Body of pancreas (tissue), 4 donors: ENCODE results near the gene ZFYVE21. TPM values are rescaled to one million over a fixed set of nuclear protein-coding genes. Genes with fewer than 3 reads are reported as not detected.

Experiments
- ATAC-seq: fragments of 150-250 bp; one replicate; pipeline ENCODE4 v1.9.1; 2016
- DNase-seq, 4 donors: peaks; one replicate each; pipeline ENCODE4 v3.0.0-alpha.2; 2019
- H3K27ac ChIP-seq, 4 donors: fragments of 200-600 bp; sonication (generic); 1 replicate in 3 of 4; 2 replicates in 1 of 4; pipeline versions ENCODE4 v1.5.1 to v1.6.1; 2016 to 2019; ENCODE audit warnings: mild to moderate bottlenecking in 1 of 4, mixed read lengths in 1 of 4, moderate library complexity in 1 of 4
- H3K27me3 ChIP-seq, 2 donors: fragments of 200-600 bp; sonication (generic); one replicate each; pipeline ENCODE4 v1.6.0; 2016; ENCODE audit warnings: mild to moderate bottlenecking in 1 of 2
- H3K36me3 ChIP-seq, 2 donors: fragments of 200-600 bp; sonication (generic); replicated peaks in 1 of 2; 2 replicates each; pipeline ENCODE4 v1.5.1; 2016; ENCODE audit warnings: low read depth in 2 of 2; ENCODE audit not compliant: insufficient read depth in 1 of 2
- H3K4me1 ChIP-seq: fragments of 200-600 bp; sonication (generic); one replicate; pipeline ENCODE4 v1.6.0; 2016
- H3K4me3 ChIP-seq, 2 donors: fragments of 200-600 bp; sonication (generic); 1 replicate in 1 of 2; 2 replicates in 1 of 2; pipeline ENCODE4 v1.5.1; 2016 to 2019
- H3K9me3 ChIP-seq, 3 donors: fragments of 200-600 bp; sonication (generic); 1 replicate in 2 of 3; 2 replicates in 1 of 3; pipeline ENCODE4 v1.5.1; 2016
- CTCF ChIP-seq, 7 experiments: fragments of 450-650 bp in 4 of 7; fragments of 200-600 bp in 3 of 7; sonication (generic) in 3 of 7; IDR thresholded peaks; one replicate each; pipeline ENCODE4 v1.5.1; 2016 to 2019; ENCODE audit warnings: antibody characterized with exemption in 7 of 7
- POLR2A ChIP-seq, 3 donors: fragments of 450-650 bp; IDR thresholded peaks; one replicate each; pipeline ENCODE4 v1.6.1; 2016; ENCODE audit warnings: antibody characterized with exemption in 3 of 3, mild to moderate bottlenecking in 2 of 3
- WGBS, 2 donors: methylation state at CpG; one replicate each; pipeline ENCODE4 v1.1.5; 2017; 5-methylcytosine and 5-hydroxymethylcytosine counted together
- intact Hi-C: fragments of 100-400 bp; cut with DNase I; formaldehyde crosslinking; loops from one replicate; pipeline ENCODE4 v1.15.1; 2023
- total RNA-seq, 2 donors: library from RNA; depleted of rRNA; stranded (reverse); fragments of >200 nt; gene quantifications; one replicate each; pipeline ENCODE4 v1.1.0, GENCODE V29; 2016

The ZFYVE21 gene
- total RNA-seq, 2 donors from 2014 or later: 32.9 to 82.4 TPM

- H3K27ac ChIP-seq: no peak overlapping the region
- TF ChIP-seq POLR2A (IDR thresholded peaks at IDR 0.05) (no peak), CTCF (IDR thresholded peaks at IDR 0.05) (no peak)
- no peaks in the 10 kb centered on the region for H3K9me3 ChIP-seq
- 90 to 91% methylated on average over 5 of the region's 5 CpGs for WGBS, 2 donors
- H3K4me1 ChIP-seq: no peaks in the 10 kb centered on the region
- H3K4me3 ChIP-seq: no peak overlapping the region
- ATAC-seq (no peak), DNase-seq (no peak)
- intact Hi-C loops: no loop called here
- no peaks in the 10 kb centered on the region for H3K36me3 ChIP-seq
- no peaks in the 10 kb centered on the region for H3K27me3 ChIP-seq
These were observed 48.3 kb downstream of the ZFYVE21 start for GRCh38 chr14:103763730-103764488.

GRCh38 chr14:103765526-103765925 is 49.9 kb downstream of the ZFYVE21 start:
- H3K4me1 ChIP-seq: no peaks in the 10 kb centered on the region
- 79 to 88% methylated on average over 3 of the region's 3 CpGs for WGBS, 2 donors
- intact Hi-C loops: no loop called here
- H3K27me3 ChIP-seq: no peaks in the 10 kb centered on the region
- DNase-seq: no peak
- no peak for ATAC-seq
- H3K27ac ChIP-seq: no peak overlapping the region
- H3K4me3 ChIP-seq: no peak overlapping the region
- no peaks in the 10 kb centered on the region for H3K9me3 ChIP-seq
- TF ChIP-seq POLR2A (IDR thresholded peaks at IDR 0.05): no peak
- H3K36me3 ChIP-seq: no peaks in the 10 kb centered on the region

GRCh38 chr14:103767336-103767894 is 51.8 kb downstream of the ZFYVE21 start:
- WGBS, 2 donors: 58 to 75% methylated on average over 4 of the region's 4 CpGs
- H3K9me3 ChIP-seq: no peaks in the 10 kb centered on the region
- ATAC-seq: no peak

GRCh38 chr14:103770500-103770899 is 54.9 kb downstream of the ZFYVE21 start:
- TF ChIP-seq POLR2A (IDR thresholded peaks at IDR 0.05) (no peak), CTCF (IDR thresholded peaks at IDR 0.05) (no peak)
- Histone ChIP-seq H3K9me3 (no peaks in the 10 kb centered on the region), H3K36me3 (no peaks in the 10 kb centered on the region), H3K4me1 (no peaks in the 10 kb centered on the region), H3K27me3 (no peaks in the 10 kb centered on the region), H3K27ac (no peak overlapping the region), H3K4me3 (no peak overlapping the region)
- intact Hi-C loops: no loop called here
- DNase-seq (no peak), ATAC-seq (no peak)
- 81 to 86% methylated on average over 2 of the region's 2 CpGs for WGBS, 2 donors

More at GRCh38 chr14:103767336-103767894, 51.8 kb downstream of the ZFYVE21 start:
- Histone ChIP-seq H3K4me1 (no peaks in the 10 kb centered on the region), H3K27me3 (no peaks in the 10 kb centered on the region), H3K4me3 (no peak overlapping the region), H3K27ac (no peak overlapping the region), H3K36me3 (no peaks in the 10 kb centered on the region)
- no peak for DNase-seq
- TF ChIP-seq CTCF (IDR thresholded peaks at IDR 0.05): no peak
- no peak for TF ChIP-seq POLR2A (IDR thresholded peaks at IDR 0.05)
- intact Hi-C loops: no loop called here

- no peaks in the 10 kb centered on the region for H3K4me1 ChIP-seq
- intact Hi-C loops: no loop called here
- H3K27ac ChIP-seq: no peak overlapping the region
- no peaks in the 10 kb centered on the region for H3K27me3 ChIP-seq
- no peak overlapping the region for H3K4me3 ChIP-seq
- 79 to 83% methylated on average over 4 of the region's 4 CpGs for WGBS, 2 donors
- H3K9me3 ChIP-seq: no peaks in the 10 kb centered on the region
- DNase-seq (no peak), ATAC-seq (no peak)
- TF ChIP-seq POLR2A (IDR thresholded peaks at IDR 0.05) (no peak), CTCF (IDR thresholded peaks at IDR 0.05) (no peak)
- no peaks in the 10 kb centered on the region for H3K36me3 ChIP-seq
These were observed 55.3 kb downstream of the ZFYVE21 start for GRCh38 chr14:103770902-103771301.
